DOHH2 (cell line): Measurements from ENCODE around the gene CNEP1R1.

ENCODE experiments used
- CTCF ChIP-seq: fragments of 200-600 bp; sonication (generic); IDR thresholded peaks from one replicate; pipeline ENCODE4 v1.5.1; 2014; ENCODE audit warnings: antibody characterized with exemption, mild to moderate bottlenecking, low read depth, low read length; ENCODE audit not compliant: poor library complexity, severe bottlenecking
- EZH2phosphoT487 ChIP-seq: fragments of 200-600 bp; sonication (generic); IDR thresholded peaks from 2 replicates; pipeline ENCODE4 v1.6.1; 2017; ENCODE audit warnings: borderline replicate concordance, mild to moderate bottlenecking, antibody characterized with exemption, low read length, moderate library complexity, mixed read lengths

DNA sequence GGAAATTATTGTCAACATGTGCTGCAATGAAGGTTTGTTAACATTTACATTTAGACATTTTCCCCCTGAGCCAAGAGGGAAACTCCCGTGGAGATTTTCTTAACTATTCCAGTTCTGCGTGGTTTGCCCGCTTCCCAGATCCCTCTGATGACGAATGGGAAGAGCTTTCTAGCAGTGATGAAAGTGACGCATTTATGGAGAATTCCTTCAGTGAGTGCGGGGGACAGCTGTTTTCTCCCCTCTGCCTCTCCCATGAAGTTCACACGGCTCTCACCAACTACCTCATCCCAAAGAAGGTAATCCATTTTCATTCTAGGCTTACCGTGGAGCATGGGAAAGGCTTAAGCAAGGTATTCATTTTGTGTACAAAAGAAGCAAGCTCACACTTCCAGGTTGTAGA lies 59.0 kb downstream of the CNEP1R1 start:
- TF ChIP-seq CTCF (no peak), EZH2phosphoT487 (no peak)
